GM08714 (cell line): ENCODE data around the gene MYL5.
"Not testable (repeated sequence)": the region's sequence is repeated elsewhere in the genome, so short reads cannot be mapped to it uniquely, and the experiment has no call there.

ENCODE experiments used
- H3K4me3 ChIP-seq: fragments of 200-500 bp; sonication (Bioruptor generic); 2 replicates; pipeline ENCODE4 v1.5.1; 2014; ENCODE audit warnings: mild to moderate bottlenecking, low read length, inconsistent platforms
- ZNF274 ChIP-seq: IDR thresholded peaks from 2 replicates; pipeline ENCODE4 v1.6.1; 2012; ENCODE audit warnings: mild to moderate bottlenecking, low read depth, low read length

Gene MYL5

DNA sequence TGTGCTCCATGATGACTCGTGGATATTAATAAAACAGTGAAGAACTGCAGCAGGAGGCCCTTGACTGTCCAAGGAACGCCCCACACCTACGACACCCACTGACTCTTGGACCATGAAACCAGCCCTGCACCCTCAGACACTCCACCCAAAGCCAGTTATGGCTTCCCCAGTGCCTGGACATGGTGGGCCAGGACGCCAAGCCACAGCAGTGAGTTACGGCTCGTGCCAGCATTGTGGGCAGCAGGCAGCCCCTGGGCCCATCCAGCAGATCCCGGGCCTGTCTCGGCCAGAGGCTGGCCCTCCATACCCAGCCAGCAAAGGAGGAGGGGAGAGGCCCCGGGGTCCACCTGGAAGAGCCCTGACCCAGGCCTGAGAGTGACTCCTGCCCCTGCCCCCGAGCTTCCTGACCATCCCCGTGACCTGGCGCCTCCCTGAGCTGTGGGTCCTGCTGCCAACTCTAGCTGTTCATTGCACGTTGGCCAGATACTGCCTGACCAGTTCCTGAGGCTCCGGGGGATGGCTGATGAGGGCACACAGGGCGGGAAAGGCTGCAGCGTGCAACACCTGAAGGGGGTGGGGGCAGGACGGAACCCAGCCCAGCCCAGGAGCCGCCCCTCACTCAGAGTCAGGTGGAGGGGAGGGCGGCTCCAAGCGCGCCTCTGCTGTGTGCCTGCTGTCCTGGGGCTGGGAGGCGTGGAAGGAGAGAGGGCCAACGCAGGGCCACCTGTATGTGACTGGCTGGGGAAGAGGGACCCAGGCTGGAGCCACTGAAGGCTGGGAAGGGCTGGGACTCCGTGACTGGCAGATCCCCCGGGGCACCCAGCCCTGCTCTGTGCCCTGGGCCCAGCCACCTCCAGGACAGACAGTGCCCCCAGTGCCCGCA lies 13.9 kb downstream of the MYL5 start:
- no peak overlapping the region; the same call in 1 of the 2 replicates for H3K4me3 ChIP-seq
- TF ChIP-seq ZNF274, result no peak

DNA sequence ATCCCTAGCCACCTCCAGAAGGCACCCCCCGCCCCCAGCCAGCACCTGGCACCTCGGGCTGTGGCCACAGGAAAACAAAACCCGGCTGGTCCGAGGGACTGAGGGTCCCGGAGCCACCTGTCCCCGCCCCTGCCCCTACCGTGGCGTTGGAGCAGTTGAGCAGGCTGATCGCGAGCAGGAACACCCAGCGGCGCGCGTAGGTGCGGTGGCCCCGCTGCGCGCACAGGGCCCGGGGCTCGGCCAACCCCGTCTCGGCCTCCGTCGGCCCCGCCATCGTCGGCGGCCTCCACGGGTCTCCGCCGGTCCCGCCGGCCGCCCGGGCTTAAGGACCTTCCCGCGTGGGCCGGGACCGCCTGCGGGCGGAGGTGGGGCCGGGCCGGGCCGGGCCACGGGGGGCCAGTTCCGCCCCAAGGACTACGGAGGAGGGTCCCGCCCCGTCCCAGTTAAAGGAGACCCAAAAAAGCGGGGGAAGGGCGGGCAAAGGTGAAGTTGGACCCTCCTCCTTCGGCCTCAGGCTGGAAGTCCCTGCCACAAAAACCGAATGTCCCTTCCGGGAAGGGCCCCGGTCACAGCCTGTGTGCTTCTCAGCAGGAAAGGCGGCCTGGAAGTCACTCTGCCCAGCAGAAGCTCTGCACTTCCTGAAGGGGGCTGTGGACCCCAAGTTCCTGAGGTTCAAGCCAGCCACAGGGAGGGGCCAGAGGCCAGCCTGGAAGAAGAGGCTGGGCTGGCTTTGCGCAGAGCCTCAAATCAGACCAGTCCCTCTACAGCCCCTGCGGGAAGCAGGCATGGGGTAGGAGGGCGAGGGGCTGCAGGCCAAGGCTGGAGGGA lies 14.7 kb downstream of the MYL5 start, which contains the start of gene SLC49A3:
Gene SLC49A3, minus strand, starts transcription at position 298 of the 828 bp plus-strand sequence. Its CDS starts 24 bp downstream, at position 274.
- no peak for TF ChIP-seq ZNF274
- H3K4me3 ChIP-seq, result peak within 1 kb of the TSS; percentile 1; the same call in 1 of the 2 replicates

DNA sequence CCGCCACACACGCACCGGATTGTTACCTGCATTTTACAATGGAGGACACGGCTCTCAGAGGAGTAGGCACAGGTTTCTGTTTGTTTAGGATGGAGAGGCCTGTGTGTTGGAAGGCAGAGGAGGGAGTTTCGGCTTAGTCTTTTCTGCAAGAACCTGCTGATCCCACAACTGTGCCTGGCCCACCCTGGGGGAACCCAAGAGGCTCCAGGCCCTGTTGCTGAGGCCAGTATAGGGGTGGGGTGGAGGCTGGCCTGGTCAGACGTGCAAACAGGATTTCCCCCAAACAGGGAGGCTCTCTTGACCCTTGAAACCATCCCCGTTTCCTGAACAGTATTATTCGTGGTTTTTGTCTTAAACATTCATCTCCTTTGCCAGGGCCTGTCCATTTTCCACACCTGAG lies 15.4 kb downstream of the MYL5 start:
- no peak for TF ChIP-seq ZNF274
- peak overlapping the region; percentile 1; the same call in 1 of the 2 replicates for H3K4me3 ChIP-seq

DNA sequence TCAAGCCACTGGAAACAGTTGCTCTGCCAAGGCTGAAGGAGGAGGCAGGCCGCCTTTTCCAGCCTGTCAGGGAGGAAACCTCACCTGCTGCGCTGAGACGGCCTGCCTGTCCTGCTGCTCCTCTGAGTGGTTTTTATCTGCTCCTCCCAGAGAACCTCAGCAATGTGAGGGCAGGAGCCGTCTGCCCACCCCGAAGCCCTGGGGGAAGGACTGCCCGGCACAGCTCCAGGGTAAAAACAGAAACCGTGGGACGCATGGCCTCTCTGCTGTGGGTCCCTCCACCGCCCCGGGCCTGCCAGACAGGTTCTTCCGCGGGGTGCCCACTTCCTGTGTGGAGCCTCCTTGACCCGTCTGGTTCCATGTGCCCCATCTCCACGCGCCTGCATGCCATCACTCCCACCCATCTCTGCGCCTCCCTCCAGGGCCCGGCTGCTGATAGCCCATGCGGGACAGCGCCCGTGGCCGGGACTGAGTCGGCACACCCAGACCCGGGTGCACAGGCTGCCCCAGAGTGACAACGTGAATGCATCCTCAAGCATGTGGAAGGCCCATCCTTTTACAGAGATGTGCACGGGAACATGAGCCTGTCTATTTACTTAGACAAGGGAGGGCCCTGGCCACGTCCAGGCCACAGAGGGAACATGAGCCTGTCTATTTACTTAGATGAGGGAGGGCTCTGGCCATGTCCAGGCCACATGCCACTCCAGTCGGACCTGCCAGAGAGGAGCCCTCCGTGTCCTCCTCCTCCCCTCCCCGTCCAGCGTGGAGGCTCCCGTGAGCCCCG lies 18.6 kb downstream of the MYL5 start:
- no peak for TF ChIP-seq ZNF274
- H3K4me3 ChIP-seq, result no peak overlapping the region

DNA sequence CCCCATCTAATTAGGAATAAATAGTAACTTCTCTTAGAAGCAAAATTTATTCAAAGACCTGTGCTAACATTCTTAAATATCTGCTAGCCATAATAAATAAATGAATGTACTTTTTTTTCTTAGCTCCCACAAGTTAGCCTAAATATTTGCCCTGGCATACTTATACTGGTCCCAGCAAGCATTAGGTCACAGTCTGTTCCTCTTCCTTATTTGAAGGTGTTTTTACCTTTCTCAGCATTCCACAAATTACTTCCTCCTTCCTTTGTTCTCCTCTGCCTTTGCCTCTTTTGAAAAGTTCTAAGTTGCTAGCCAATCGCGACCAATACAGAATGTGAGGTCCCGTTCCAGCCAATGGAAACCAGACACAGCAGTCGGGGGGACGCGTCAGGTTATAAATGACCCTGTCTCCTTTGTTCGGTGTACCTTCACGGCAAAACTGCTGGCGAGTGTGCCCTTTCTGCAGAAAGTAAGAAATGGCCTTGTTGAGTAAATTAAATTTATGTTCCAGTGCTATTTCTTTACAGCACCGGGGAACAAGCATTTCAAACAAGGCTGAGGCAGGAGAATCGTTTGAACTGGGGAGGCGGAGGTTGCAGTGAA lies 20.1 kb downstream of the MYL5 start:
- H3K4me3 ChIP-seq, result not testable (repeated sequence)

DNA sequence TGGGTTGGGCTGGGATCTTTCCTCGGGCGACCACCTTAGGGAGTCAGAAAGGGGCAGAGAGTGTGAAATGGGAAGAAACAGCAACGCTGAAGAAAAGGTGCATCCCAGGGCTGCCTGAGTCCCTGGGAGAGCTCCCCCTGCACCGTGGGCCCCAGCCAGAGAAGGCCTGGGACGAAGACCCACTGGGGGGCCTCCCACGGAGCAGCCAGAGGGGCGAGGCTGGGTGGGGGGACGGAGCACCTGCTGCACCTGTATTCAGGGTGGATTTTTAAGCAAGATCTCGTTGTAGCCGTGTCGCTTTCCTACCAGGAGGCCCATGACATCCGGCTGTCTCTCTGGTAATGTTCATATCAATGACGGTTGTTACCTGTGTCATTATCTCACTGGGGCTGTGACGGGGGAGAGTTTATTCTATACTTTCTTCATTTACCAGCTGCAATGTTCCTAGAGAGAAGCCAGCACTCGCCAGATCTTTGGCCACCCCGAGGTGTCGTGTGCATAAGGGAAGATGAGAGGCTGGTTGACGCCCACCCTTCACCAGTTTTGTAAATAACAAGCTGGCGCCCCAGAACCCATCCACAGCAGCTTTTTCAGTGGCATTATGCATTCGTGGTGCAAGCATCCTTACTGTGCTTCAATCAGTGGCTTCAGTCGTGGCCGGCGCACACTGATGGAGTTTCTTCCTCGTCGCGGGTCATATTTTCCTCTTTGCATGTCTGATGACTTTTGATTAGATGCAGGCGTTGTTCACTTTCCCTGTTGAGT lies 25.7 kb downstream of the MYL5 start:
- no peak for TF ChIP-seq ZNF274
- H3K4me3 ChIP-seq, result no peak overlapping the region; the same call in 1 of the 2 replicates

DNA sequence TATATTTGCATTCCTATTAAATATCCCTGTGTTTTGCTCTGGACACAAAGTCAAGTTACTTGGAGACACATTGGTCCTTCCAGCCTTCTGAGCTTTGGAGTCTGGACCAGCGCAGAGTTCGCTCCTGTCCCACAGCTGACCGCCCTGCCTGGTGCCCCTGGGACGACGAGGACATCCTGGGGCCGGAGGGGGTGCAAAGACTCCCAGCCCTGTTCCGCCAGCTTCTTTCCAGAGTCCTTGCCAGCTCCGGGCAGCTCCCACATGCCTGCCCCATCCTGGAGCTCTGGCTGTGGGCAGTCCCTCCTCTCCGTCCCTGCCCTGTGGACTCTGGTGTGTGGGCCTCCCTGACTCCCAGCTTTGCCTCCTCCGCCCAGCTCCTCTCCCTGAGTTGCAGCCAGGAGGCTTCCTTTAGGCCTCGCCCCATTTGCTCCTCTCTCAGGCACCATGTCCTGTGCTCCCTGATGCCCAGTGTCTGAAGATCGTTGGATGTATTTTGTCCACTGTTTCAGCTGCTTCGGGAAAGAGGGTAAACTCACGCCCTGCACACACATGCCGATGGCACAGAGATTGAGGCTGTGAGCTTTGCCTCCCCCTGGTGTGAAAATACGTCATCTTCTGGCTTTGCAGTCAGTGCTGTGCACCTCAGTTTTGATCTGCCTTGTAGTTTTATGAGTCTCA lies 26.4 kb downstream of the MYL5 start:
- H3K4me3 ChIP-seq, result no peak overlapping the region
- no peak for TF ChIP-seq ZNF274

DNA sequence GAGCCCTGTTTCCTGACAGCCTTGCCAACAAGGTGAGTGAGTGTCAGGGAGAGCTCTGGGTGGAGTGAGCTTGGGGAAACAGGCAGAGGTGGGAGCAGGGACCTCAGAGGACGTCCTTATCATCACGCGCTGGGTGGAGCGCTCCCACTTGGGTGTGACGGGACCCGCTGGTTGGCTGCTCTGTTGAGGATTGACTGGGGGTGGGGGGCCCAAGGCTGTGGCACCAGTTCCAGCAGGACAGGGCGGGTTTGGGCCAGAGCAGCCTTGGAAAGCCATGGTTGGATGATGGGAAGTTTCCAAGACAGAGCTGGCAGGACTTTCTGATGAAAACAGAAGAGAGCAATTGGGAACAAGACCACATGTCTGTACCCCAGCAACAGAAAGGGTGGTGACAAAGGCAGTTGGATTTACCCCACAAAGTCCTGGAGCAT lies 28.3 kb downstream of the MYL5 start:
- TF ChIP-seq ZNF274, result no peak
- no peak overlapping the region for H3K4me3 ChIP-seq

DNA sequence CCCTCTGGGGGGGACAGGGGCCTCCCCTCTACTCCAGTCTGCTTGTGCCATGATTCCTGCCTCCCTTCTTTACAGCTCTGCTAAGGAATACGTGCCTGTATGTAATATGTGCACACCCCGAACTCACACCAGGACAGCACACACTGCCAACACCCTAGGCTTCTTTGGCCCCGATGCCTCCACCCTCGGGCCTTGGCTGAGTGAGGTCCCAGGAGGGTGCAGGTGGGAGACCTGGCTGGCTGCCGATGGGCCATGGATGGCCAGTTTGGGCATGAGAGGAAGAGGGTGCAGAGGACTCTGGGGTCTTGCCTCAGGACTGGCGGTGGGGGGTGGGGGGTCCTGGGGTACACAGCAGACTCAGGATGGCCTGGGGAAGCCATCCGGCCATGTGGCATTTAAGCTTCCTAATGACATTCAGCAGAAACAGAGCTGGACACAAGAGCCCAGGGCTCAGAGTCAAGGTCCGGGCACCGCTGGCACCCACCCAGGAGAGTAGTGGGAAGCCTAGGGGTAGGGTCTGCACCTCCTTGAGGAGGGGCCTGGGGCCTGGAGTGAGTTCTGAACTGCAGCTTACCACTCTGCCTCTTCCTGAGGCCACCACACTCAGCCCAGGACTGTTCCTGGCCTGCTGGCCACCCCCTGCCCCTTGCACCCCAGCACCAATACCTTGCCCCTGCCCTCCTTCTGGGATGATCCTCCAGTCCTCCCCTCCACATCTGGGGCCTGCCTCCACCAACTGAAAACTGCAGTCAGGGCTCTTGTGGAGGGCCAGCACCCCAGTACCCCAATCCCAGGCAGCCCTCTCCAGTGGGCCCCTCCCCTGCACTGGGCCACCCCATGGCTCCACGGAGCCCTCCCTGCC lies 29.2 kb downstream of the MYL5 start:
- TF ChIP-seq ZNF274, result no peak
- H3K4me3 ChIP-seq, result no peak overlapping the region

DNA sequence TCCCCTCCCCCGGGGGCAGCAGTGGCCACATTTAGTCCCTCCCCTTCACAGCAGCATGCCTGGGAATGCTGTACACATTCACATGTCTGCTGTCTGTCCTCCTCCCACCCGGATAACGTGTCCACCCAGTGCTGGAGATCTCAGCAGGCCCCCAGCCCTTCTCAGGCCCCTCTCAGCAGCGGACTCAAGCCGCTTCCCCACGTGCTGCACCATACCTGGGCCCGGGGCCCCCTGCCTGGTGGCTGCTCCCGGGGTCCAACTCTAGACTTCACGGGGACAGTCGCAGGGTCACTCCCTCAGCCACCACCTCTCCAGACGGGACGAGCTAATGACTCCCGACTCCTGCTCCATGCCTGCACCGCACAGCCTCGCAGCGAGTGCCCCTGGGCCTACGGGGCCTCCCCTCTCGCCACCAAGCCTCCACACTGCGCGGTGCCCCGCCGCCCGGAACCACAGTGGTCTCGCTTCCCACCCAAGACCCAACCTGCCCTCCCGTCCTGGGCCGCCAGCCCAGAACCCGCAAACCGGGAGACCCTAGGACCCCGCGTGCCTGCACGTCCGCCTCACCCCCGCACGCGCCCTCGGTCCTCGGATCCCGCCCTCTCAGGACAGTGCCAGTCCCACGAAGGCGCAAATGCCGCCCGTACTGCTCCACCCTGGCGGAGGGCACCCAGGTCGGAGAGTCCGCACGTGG lies 30.0 kb downstream of the MYL5 start:
- H3K4me3 ChIP-seq, result no peak overlapping the region
- TF ChIP-seq ZNF274, result no peak

DNA sequence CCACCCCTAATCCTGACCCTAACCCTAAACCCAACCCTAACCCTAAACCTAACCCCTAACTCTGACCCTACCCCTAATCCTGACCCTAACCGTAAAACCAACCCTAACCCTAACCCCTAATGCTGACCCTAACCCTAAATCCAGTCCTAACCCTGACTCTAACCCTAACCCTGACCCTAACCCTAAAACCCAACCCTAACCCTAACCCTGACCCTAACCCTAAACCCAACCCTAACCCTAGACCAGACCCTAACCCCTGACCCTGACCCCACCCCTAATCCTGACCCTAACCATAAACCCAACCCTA lies 30.6 kb downstream of the MYL5 start:
- no peak for TF ChIP-seq ZNF274
- H3K4me3 ChIP-seq, result no peak overlapping the region; the same call in 1 of the 2 replicates
